ENCODE measurements around the gene ENPP7.

The ENPP7 gene

DNA sequence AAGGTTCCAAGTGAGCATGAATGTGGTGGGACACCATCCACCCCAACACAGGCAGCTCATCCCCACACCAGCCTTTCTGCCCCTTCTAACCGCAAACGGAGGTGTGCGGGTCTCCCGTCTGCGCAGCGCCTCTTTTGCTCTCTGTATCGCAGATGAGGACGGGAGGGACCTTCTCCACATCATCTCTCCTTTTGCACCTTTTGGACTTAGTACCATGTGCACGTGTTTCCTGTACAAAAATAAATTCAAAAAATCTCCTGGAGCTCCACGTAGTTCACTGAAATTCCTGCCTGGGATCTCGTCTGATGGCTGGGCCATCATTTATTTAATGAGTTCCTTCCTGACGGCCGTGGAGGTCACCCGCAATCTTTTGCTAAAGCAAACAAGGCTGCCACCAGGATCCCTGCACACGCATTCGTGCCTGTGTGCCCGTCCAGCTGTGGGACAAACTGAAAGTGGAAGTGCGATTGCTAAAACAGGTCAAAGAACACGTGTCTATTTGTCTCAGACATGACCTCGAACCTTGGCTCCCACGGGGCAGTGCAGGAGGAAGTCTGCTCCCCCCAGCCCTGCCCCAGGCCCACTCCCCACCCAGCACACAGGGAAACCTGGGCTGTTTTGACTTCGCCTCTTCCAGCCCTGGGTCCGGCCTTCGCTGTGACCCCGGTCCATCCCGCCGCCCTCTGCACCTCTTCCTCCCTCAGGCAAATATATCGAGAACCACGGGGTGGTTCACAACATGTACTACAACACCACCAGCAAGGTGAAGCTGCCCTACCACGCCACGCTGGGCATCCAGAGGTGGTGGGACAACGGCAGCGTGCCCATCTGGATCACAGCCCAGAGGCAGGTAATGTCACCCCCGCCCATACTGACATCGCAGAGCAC lies 2.3 kb downstream of the ENPP7 start:
- DNase-seq (ENCODE audit: low read depth) = no peak

DNA sequence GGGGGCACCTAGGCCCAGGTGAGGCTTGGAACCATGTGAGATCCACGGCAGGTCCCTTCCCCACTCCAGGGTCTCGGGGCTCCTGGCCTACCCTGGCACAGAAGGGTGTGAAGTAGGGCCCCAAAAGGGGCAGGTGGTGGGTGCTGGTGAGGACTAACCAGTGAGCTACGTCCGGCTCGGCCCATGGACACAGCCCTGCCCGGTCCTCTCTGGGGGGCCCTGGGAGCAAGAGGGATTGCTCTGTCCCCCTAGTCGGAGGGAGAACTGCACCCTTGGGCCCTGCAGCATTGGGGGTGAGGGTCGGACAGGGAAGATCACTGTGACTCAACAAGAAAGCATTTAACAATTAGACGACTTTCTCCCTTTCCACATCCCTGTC lies 2.9 kb downstream of the ENPP7 start:
- no peak for DNase-seq (ENCODE audit: low read depth)

DNA sequence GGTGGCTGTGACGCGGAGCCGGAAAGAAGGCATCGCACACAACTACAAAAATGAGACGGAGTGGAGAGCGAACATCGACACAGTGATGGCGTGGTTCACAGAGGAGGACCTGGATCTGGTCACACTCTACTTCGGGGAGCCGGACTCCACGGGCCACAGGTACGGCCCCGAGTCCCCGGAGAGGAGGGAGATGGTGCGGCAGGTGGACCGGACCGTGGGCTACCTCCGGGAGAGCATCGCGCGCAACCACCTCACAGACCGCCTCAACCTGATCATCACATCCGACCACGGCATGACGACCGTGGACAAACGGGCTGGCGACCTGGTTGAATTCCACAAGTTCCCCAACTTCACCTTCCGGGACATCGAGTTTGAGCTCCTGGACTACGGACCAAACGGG lies 4.4 kb downstream of the ENPP7 start:
- no peak for DNase-seq (ENCODE audit: low read depth)

DNA sequence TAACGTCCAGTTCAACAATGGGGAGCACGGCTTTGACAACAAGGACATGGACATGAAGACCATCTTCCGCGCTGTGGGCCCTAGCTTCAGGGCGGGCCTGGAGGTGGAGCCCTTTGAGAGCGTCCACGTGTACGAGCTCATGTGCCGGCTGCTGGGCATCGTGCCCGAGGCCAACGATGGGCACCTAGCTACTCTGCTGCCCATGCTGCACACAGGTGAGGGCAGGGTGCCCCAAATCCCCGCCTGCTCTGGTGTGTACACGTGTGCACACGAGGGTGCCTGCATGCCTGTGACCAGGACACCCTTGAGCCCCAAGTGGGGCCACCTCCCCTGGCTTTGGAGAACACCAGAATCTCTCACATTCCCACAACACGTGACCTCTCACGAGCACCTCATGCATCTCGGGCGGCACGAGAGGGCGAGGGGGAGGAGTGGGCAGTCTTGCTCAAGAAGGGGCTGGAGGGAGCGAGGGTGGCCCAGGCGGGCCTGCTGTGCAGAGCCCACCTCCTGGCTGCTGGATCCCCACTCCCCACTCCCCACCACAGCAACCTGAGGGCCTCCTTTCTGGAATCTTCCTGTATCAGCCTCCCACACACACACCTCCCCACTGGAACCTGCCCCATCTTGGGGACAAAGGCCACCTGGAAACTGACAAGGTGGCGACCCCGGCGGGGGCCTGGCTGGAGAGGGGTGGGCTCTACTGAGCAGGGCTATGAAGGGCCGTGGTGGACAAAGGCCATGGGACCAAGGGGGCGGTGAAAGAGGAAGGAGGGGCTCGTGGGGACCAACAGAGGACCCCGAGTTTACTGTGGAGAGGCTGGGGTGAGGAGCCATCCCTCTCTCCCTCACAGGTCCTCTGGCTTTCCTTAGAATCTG lies 6.5 kb downstream of the ENPP7 start:
- no peak for DNase-seq (ENCODE audit: low read depth)

DNA sequence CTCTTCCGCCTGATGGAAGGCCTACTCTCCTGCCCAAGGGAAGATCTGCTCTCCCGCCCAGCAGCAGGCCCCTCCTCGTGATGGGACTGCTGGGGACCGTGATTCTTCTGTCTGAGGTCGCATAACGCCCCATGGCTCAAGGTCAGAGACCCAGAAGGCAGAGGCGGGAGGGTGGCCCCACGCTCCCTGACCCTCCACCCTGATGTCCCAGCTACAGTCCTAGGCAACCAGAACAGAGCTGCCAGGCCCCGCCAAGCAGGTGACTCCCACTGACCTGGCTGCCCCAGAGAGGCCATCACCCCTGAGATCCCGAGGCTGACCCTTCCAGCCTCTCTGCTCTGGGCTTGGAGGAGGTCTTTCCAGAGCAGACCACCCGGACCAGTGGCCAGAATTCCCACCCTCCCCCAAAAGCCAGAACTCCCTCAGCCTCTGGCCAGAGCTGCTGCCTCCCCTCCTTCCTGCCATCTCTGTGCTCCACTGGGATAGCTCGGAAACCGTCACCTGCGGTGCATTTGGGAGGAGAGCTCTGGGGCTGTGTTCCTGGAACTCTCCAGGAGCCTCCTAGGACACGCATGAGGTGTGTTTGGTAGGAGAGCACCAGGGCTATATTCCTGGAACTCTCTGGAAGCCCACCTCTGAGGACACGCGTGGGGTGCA lies 7.3 kb downstream of the ENPP7 start:
- DNase-seq (ENCODE audit: low read depth) = no peak

DNA sequence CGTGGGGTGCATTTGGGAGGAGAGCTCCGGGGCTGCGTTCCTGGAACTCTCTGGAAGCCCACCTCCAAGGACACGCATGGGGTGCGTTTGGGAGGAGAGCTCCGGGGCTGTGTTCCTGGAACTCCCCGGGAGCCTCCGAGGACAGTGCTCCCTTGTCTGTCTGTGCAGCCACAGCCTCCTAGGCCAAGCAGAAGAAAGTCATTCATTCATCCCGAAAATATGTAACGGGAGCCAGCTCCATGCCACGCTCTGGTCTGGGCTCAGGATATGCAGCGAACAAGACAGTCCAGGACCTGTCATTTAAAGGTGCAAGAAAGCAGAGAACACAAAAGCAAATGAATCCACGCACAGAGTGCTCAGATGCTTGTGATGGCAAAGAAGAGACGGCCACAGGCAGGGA lies 7.9 kb downstream of the ENPP7 start:
- DNase-seq (ENCODE audit: low read depth) = no peak

DNA sequence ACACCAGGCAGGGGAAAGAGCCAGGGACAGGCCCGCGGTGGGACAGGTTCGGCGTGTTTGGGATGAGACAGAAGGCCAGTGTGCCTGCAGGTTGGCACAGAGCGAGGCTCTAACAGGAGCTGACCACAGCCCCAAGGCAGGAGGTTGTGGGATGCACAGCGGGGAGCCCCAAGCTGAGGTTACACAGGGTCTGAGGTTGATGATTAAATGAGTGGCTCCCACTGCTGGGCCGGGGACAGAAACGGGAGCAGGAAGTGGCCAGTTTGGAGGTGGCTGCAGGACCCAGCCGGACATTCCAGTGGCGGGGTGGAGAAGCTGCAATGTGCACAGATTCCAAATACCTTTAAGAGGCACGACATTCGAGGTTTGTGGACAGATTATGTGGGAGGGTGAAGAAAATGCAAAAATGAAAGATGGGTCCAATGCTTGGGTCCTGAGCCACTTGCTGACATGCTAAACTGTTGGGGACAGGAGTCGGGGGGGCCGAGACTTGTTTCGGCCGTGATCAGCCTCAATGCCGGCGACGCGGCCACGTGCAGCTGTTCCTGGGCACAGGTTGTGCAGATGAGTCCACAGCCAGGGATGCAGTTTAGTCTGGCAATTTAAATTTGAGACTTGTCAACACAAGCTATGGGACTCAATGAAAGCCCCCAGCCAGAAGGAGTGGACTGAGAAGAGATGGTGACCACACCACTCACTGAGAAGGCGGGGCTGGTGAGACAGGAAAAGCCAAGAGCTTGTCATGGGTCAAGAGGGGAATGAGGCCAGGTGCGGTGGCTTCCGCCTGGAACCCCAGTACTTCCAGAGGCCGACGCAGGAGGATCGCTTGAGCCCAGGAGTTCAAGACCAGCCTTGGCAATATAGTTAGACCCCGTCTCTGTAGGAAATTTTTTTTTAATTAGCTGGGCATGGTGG lies 8.7 kb downstream of the ENPP7 start:
- DNase-seq (ENCODE audit: low read depth) = no peak

DNA sequence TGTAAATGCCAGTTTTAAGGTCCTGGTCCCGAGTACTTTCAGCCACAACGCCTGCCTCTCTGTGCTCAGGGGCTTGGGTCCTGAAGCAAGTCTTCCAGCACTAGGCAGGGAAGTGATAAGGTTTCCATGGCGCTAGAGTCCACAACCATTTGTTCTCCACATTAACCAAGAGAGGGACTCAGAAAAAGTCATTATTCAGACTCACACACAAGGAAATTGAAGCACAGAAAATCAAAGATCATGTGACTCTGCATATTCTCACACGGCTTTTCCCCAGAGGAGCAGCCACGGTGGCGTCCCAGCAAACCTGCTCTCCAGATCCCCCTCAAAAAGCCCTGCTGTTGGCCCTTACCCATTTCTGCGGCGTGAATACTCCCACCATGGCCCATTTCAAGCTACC lies 9.7 kb downstream of the ENPP7 start:
- no peak for DNase-seq (ENCODE audit: low read depth)

DNA sequence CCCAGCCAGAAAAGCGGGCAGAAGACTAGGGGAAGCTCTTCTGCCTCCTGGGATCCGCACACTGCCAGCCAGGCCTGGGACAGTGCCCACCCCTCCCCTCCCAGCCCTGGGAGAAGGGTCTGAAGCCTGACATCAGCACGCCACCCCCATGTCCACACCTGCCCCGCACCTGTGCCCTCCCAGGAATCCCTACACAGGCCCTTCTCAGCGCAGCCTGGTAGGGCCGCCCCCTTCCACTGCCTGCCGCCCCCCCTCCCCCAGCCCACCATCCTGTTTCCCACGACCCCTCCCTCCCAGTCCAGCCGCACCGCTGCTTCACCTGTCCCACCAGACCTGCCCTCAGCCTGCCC lies 10.6 kb downstream of the ENPP7 start:
- no peak for DNase-seq (ENCODE audit: low read depth)

DNA sequence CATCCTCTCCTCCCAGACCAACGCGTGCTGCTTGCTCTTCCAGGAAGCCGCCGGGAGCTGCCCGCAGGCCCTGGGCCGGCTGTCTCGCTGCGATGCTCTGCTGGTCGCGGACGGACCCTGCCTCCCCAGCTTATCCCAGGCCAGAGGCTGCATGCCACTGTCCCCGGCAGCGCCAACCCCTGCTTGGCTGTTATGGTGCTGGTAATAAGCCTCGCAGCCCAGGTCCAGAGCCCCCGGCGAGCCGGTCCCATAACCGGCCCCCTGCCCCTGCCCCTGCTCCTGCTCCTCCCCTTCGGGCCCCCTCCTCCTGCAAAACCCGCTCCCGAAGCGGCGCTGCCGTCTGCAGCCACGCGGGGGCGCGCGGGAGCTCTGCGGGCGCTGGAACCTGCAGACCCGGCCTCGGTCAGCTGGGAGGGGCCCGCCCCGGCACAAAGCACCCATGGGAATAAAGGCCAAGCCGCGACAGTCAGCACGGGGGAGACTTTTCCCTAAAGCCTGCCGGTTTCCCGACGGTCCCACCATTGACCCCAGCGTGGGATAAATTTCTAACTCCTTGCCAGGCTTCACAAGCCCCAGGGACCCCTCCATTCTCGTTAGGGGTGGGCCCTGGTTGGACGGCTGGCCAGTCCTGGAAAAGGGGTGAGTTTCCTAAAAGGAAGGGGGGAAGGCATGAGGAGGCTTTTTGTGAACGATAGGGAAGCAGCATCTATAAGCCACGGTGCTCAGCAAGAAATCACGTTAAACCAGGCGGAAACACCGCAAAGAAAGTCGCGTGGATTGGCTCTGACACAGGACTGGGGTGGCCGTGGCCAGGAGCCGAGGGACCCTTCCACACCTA lies 11.2 kb downstream of the ENPP7 start:
- peak; percentile 54 for DNase-seq (ENCODE audit: low read depth)

DNA sequence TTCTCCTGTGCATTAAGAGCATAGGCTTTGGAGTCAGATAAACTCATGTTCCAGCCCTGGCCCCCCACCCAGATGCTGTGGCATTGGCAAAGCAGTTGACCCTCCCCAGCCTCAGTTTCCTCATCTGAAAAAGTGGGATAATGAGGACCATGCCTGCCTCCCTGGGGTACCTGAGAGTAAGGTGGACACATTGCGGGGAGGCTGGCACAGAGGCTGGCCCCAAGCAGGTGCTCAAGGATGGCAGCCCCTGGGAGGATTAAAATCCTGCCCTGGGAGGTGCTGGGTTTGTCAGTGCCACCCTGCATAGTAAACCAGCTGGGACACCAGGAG lies 11.8 kb downstream of the ENPP7 start:
- DNase-seq (ENCODE audit: low read depth) = no peak

DNA sequence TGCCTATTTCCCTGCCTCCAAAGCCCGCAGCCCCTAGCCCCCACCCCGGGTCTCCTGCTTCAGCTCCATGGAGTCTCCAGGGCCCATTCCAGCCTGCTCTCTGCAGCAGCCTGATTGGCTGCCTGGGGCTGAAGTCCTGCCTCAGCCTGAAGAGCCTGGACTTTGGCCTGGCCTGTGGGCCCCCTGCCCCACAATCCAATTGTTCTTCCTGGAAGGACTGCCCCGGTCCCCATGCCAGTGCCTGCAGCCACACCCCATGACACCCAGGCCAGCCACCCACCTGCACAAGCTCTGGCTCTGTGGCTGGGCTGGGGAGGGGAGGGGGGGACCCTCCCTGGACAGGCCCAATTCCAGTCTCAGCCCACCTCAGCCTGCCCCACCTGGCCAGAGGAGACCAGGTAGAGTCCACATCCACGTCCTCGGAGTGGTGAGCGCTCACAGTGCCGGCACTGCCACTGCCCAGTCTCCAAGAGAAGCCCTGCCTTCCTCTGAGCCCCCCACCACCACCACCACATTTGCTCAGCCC lies 12.3 kb downstream of the ENPP7 start:
- DNase-seq (ENCODE audit: low read depth) = no peak

DNA sequence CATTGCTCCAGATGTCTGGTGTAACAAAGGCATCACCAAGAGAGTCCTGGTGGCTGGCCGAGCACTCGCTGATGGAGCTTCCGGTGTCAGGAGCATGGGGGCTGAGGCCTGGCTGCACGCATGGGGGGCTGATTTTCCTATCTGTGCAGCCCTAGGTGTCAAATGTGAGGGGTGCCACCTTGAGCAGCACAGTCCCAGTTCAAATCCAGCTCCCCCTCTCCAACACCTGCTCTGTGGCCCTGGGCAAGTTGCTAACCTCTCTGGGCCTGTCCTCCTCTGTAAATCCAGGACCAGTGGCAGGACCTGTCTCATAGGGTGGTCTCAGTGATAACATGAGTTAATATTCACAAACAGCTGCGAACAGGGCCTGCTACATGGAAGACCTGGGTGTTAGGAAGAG lies 12.9 kb downstream of the ENPP7 start:
- no peak for DNase-seq (ENCODE audit: low read depth)

DNA sequence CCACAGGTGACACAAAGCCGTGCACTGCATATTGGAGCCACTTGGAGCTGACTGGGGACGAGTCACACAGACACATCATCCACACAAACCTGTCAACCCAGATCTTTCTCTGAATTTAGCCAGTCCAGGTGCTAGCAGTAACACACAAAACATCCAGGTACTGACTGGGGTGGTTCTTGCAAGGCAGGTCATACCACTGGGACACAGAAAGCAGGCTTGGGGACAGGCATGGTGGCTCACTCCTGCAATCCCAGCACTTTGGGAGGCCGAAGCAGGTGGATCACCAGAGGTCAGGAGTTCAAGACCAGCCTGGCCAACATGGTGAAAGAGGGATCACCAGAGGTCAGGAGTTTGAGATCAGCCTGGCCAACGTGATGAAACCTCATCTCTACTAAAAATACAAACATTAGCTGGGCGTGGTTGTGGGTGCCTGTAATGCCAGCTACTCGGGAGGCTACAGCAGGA lies 14.9 kb downstream of the ENPP7 start:
- DNase-seq (ENCODE audit: low read depth) = no peak

DNA sequence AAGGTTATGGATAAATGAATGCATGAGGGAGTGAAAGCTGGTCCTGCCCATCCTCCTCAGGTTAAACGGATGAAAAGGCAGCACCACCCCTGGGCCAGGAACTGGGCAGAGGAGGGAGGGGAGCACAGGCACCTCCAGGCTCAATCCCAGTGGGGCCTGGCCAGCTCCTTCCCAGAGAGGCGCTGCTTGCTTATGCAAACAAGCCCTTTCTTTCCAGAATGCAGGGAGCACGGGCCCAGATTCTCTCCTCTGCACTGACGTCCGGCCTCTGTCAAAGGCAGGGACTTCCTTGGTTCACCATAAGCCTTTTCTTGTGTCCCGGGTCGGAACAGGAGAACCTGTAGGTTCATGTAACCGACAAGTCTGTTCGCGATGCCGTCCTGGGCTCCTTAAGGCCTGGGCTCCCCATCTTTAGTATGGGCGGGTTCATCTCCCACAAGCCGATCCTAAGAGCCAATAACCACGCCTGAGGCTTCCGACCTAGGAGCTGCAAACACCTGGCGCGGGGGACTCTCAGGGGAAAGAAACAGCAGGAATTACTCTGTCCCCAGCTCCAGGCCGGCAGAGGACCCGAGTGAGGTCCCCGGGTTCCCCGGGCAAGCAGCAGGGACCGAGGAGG lies 16.3 kb downstream of the ENPP7 start:
- DNase-seq (ENCODE audit: low read depth) = no peak

DNA sequence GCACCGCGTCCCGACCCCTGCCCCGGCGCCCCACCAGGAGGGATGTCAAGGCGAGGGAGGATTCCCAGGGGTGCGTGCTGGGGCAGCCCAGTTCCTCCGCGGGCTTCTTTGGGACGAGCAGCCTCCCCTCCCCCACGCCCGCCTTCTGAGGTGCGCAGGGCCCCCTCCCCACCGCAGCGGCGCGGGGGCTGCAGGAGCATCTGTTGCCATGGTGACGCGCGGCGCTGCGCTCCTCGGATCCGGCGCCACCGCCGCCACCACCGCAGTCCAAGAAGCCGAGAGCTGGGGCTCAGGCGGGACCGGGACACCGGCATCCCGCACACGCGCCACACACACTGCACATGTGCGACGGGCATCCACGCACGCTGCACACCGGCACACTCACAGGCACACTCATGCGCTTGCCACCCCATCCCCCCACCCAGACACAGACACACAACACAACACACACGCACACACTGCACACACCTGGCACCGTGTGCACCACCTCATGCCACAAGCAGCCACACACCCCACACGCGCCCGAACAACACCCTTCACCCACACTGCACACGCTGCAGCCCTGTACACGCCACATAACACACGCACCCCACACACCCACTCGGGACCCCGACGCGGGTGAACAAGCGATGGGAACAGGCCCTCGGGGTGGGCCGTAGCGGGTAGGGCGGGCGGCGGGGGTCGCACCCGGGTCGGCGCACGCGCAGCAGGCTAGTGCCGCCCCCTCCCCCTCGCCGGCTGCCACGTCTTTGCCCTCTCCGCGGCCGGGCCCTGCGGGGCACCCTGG lies 17.0 kb downstream of the ENPP7 start:
- no peak for DNase-seq (ENCODE audit: low read depth)

DNA sequence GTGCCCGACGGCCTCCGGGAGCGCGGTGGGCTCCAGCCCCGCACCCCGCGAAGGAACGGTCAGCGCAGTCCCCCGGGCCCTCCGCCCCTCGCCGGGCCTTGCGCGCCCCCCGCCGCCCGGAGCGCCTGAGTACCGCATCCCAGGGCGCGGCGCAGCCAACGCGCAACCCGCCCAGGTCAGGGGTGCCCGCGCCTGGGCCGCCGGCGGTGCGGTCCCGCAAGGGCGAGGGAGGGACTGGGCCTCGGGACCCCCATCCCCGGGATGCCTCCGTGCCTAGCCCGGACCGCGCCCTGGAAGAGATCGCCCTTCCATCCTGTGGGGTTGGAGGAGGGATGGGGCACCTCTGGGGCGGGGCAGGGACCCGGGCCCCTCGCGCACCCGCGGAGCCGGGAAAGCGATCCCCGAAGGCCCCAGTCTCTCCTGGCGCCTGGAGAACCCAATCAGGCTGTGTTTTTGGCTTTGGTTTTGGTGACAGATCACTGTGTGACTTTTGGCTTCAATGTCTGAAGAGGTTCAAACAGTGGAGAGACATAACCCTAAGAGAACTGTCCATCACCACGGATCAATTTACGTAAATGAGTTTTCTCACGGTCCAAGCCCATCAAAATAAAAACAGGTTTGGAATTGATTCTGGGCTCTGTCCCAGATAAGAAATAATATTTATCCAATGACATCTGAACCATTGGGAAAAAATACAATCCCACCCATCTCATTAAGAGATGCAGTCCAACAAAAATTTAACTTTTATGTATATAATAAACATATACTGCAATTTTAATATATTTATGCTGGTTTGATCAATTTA lies 17.8 kb downstream of the ENPP7 start:
- no peak for DNase-seq (ENCODE audit: low read depth)

DNA sequence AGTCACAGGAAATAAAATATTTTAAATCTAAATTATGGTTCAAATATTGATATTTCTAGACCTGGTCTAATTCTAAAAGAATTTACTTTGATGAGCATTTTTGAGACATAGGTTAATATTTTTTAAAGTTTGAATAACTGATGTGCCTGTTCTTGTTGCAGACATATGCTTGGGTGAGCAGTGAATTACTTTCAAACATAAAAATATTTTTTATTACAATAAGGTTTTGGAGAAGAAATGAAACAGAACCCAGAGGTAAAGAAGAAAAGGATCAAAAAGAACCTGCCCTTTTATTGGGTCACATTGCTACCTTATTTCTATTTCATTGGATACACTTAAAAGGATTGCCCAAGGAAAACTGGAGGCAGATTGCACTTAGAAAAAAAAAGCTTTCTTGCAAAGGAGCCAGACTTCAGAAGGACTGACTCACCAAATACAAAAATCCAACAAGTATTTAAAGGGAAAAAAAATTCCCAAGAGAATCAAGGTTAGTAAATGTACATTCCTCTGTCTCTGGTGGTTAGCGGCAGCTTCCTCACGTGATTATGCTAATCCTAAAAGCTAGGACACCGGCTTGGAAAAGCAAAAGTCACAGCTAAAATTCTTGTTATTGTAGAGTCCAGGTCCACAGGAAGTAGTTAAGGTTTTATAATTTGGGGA lies 18.5 kb downstream of the ENPP7 start:
- no peak for DNase-seq (ENCODE audit: low read depth)

Measured in stimulated activated CD8-positive, alpha-beta memory T cell treated with anti-CD3 and anti-CD28 coated beads, Interleukin-4, amount 100 ng/mL, for 24 hours (primary cell).